ENCODE data around the gene GALNT18.

Gene GALNT18

GRCh38 chr11:11381471-11382105 lies 240.2 kb downstream of the GALNT18 start:
- no peak for DNase-seq (ENCODE audit: low read depth)
- no peak overlapping the region for H3K4me3 ChIP-seq (ENCODE audit: low read length)
- TF ChIP-seq CTCF (IDR thresholded peaks at IDR 0.05; ENCODE audit: insufficient read depth, low read depth, low read length, missing control alignments): no peak

GRCh38 chr11:11380883-11381282 lies 240.9 kb downstream of the GALNT18 start:
- H3K4me3 ChIP-seq (ENCODE audit: low read length): no peak overlapping the region
- TF ChIP-seq CTCF (IDR thresholded peaks at IDR 0.05; ENCODE audit: insufficient read depth, low read depth, low read length, missing control alignments): no peak
- DNase-seq (ENCODE audit: low read depth): no peak

- no peak overlapping the region for H3K4me3 ChIP-seq (ENCODE audit: low read length)
- no peak for DNase-seq (ENCODE audit: low read depth)
- no peak for TF ChIP-seq CTCF (IDR thresholded peaks at IDR 0.05; ENCODE audit: insufficient read depth, low read depth, low read length, missing control alignments)
Observed at GRCh38 chr11:11380340-11380739, 241.5 kb downstream of the GALNT18 start.

- no peak for TF ChIP-seq CTCF (IDR thresholded peaks at IDR 0.05; ENCODE audit: insufficient read depth, low read depth, low read length, missing control alignments)
- H3K4me3 ChIP-seq (ENCODE audit: low read length): no peak overlapping the region
- no peak for DNase-seq (ENCODE audit: low read depth)
Observed at GRCh38 chr11:11379661-11380060, 242.1 kb downstream of the GALNT18 start.

- H3K4me3 ChIP-seq (ENCODE audit: low read length): no peak overlapping the region
- TF ChIP-seq CTCF (IDR thresholded peaks at IDR 0.05; ENCODE audit: insufficient read depth, low read depth, low read length, missing control alignments): no peak
- DNase-seq (ENCODE audit: low read depth): no peak
Observed at GRCh38 chr11:11378184-11378940, 243.4 kb downstream of the GALNT18 start.

GRCh38 chr11:11374358-11375148 lies 247.3 kb downstream of the GALNT18 start:
- TF ChIP-seq CTCF (IDR thresholded peaks at IDR 0.05; ENCODE audit: insufficient read depth, low read depth, low read length, missing control alignments): no peak
- peak; percentile 23 for DNase-seq (ENCODE audit: low read depth)
- no peak overlapping the region for H3K4me3 ChIP-seq (ENCODE audit: low read length)

Measured in epithelial cell of esophagus (primary cell).